ENCODE results near the gene EXT2. TPM values are rescaled to one million over a fixed set of nuclear protein-coding genes. Genes with fewer than 3 reads are reported as not detected.

EXT2 gene
- total and polyA plus RNA-seq, 2 donors, result 19.3 to 20.2 TPM

DNA sequence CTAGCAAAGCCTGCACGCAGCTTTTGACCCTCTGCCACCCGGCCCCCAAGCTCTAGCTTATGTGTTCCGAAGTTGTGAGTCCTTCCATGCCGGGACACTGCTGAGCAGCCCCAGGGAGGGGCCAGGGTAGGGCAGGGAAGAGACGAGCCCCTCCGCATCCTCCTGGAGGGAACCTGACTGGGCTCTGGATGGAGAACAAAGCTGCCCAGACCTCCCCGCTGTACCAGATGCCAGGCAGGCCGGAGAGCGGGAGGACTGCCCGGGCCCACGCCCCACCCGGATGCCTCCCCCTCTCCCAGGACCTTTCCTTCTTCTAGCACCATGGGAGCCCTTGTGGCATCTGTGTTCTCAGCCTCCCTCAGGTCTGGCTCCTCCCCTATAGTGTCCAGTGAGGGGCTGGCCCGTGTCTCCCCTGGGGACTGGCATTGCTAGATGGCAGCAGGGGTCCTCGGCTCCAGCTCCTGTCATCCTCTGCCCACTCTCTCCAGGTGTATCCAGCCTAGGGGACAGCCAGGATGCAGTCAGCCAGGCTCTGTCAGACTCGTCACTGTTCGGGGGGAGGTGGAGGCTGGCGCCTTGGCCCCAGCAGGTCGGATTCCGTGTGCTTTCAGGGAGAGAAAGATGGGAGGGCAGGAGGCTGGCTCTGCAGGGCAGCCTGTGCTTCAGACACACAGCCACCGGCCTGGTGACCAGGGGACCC is 168.4 kb downstream of the EXT2 start:
- no peak for DNase-seq (ENCODE audit: low read depth in 6 of 9, low spot score in 9 of 9)
- H3K9me3 ChIP-seq (ENCODE audit: control insufficient read depth in 2 of 2, insufficient read depth in 1 of 2, low read length in 1 of 2), result no peaks in the 10 kb centered on the region
- H3K27me3 ChIP-seq (ENCODE audit: control insufficient read depth in 2 of 2, insufficient read depth in 1 of 2, low read length in 1 of 2), result no peaks in the 10 kb centered on the region
- no peak overlapping the region for H3K4me3 ChIP-seq (ENCODE audit: low read length in 2 of 2)
- H3K4me1 ChIP-seq (ENCODE audit: control insufficient read depth in 2 of 2, insufficient read depth in 2 of 2, low read length in 2 of 2), result no peaks in the 10 kb centered on the region
- H3K27ac ChIP-seq (ENCODE audit: low read depth in 1 of 2, low read length in 1 of 2), result no peak overlapping the region
- 90% methylated on average over 20 of the region's 20 CpGs for WGBS
- H3K36me3 ChIP-seq (ENCODE audit: control insufficient read depth in 2 of 2, insufficient read depth in 2 of 2, low read length in 1 of 2), result no peaks in the 10 kb centered on the region

DNA sequence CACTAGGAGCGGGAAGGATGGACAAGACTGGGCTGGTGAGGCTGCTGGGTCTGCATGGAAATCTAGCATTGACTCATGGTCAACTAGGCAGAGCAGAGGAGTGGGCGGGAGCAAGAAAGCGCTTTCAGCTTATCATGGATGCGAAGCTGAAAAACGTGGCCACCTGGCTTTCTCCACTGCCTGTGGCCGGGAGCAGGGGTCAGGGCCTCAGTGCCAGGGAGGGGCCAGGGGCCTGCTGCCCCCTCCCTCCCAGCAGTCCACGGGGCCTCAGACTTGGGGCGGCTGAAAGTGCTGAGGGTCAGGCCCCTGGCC is 168.9 kb downstream of the EXT2 start:
- 86% methylated on average over 8 of the region's 8 CpGs for WGBS
- H3K9me3 ChIP-seq (ENCODE audit: control insufficient read depth in 2 of 2, insufficient read depth in 1 of 2, low read length in 1 of 2), result no peaks in the 10 kb centered on the region

DNA sequence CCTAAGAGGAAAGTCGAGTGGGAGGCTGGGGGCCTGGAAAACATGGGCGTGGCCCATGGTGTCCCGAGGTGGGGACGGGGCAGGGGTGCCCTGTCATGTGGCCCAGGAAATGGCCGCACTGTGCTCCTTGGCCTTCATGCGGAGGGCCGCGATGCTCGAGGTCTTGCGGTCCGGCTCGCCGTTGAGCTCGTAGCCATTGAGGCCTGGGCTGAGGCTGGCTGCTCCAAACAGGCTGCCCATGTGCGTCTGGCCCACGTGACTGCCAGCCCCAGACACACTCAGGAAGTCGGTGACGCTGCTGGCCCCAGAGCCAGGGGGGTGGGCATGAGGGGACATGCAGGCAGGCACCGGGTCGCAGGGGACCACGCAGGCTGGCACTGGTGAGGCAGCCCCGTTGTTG is 169.3 kb downstream of the EXT2 start:
- 92% methylated on average over 22 of the region's 22 CpGs for WGBS
- Histone ChIP-seq H3K4me3 (ENCODE audit: low read length in 2 of 2) (no peak overlapping the region), H3K9me3 (ENCODE audit: control insufficient read depth in 2 of 2, insufficient read depth in 1 of 2, low read length in 1 of 2) (no peaks in the 10 kb centered on the region), H3K27ac (ENCODE audit: low read depth in 1 of 2, low read length in 1 of 2) (no peak overlapping the region), H3K27me3 (ENCODE audit: control insufficient read depth in 2 of 2, insufficient read depth in 1 of 2, low read length in 1 of 2) (no peaks in the 10 kb centered on the region), H3K4me1 (ENCODE audit: control insufficient read depth in 2 of 2, insufficient read depth in 2 of 2, low read length in 2 of 2) (no peaks in the 10 kb centered on the region), H3K36me3 (ENCODE audit: control insufficient read depth in 2 of 2, insufficient read depth in 2 of 2, low read length in 1 of 2) (no peaks in the 10 kb centered on the region)
- no peak for DNase-seq (ENCODE audit: low read depth in 6 of 9, low spot score in 9 of 9)

More for the DNA sequence above, 168.9 kb downstream of the EXT2 start:
- no peak overlapping the region for H3K4me3 ChIP-seq (ENCODE audit: low read length in 2 of 2)
- no peaks in the 10 kb centered on the region for H3K27me3 ChIP-seq (ENCODE audit: control insufficient read depth in 2 of 2, insufficient read depth in 1 of 2, low read length in 1 of 2)
- no peaks in the 10 kb centered on the region for H3K4me1 ChIP-seq (ENCODE audit: control insufficient read depth in 2 of 2, insufficient read depth in 2 of 2, low read length in 2 of 2)
- H3K36me3 ChIP-seq (ENCODE audit: control insufficient read depth in 2 of 2, insufficient read depth in 2 of 2, low read length in 1 of 2), result no peaks in the 10 kb centered on the region
- no peak overlapping the region for H3K27ac ChIP-seq (ENCODE audit: low read depth in 1 of 2, low read length in 1 of 2)
- no peak for DNase-seq (ENCODE audit: low read depth in 6 of 9, low spot score in 9 of 9)

DNA sequence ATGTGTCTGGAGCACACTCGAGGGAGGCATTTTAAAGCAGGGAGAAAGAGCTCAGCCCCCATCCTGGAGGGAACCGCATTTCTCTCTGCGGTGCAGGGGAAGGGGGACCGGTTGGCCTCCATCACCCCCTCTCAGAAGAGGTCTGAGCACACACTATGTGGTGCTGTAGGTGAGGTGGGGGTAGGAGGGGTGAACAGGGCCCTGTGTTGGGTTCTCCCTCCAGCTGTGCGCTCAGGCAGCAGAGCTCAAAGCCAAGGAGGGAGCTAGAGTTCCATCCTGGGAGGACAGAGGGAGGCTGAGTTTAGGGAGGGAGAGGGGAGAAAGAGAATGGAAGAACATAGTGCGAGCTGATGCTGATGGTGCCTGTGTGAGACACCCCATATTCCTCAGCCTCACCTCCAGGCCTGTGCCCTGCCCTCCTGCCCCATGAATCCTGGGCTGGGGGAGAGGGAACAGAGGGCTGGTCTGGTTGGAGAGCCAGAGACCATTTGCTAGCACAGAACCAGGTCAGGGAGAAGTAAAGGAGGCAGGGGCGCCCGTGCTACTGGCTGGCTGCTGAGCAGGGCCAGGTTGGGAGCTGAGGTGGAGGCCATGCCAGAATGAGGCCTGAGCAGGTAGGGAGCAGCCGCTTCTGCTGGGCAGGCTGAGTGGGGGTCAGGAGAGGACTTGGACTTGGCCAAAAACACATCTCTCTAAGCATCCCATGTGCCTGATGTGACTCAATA is 170.7 kb downstream of the EXT2 start:
- no peaks in the 10 kb centered on the region for H3K27me3 ChIP-seq (ENCODE audit: control insufficient read depth in 2 of 2, insufficient read depth in 1 of 2, low read length in 1 of 2)
- H3K27ac ChIP-seq (ENCODE audit: low read depth in 1 of 2, low read length in 1 of 2), result no peak overlapping the region
- H3K36me3 ChIP-seq (ENCODE audit: control insufficient read depth in 2 of 2, insufficient read depth in 2 of 2, low read length in 1 of 2), result no peaks in the 10 kb centered on the region
- DNase-seq (ENCODE audit: low read depth in 6 of 9, low spot score in 9 of 9), result no peak
- no peaks in the 10 kb centered on the region for H3K9me3 ChIP-seq (ENCODE audit: control insufficient read depth in 2 of 2, insufficient read depth in 1 of 2, low read length in 1 of 2)
- WGBS, result 88% methylated on average over 9 of the region's 9 CpGs
- H3K4me1 ChIP-seq (ENCODE audit: control insufficient read depth in 2 of 2, insufficient read depth in 2 of 2, low read length in 2 of 2), result no peaks in the 10 kb centered on the region
- no peak overlapping the region for H3K4me3 ChIP-seq (ENCODE audit: low read length in 2 of 2)

DNA sequence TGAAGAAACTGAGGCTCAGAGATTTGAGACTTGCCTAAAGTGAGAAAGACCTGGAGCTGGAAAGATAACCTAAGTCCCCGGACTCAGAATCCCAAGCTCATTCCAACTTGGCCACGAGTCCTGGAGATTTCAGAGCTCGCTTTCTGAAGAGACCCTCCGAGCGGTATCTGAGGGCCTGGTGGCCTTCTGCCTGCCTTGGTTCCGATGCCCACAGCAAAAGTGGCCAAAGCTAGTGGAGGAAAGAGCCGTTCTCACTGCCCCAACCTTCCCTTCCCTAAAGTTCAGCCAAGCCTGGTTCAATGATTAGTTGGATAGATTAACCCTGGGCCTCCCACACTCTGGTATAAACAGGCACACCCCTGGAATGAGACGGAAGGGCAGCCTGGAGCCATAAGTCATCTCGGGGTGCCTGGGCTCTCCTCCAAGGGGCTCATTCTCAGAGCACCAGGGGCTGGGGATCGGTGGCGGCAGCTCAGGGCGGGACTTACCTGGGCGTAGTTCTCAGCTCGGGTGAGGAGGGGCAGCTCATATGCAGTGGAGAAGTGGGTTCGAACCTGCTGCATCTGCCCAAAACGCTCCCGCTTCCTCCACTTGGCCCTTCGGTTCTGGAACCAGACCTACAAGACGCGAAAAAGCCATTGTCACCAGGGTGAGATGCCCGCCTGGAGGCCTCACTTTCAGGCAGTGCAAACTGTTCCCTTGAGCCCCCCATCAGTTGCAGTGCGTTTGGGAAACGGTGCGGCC is 171.7 kb downstream of the EXT2 start:
- no peak overlapping the region for H3K4me3 ChIP-seq (ENCODE audit: low read length in 2 of 2)
- no peak for DNase-seq (ENCODE audit: low read depth in 6 of 9, low spot score in 9 of 9)
- WGBS, result 95% methylated on average over 24 of the region's 24 CpGs

DNA sequence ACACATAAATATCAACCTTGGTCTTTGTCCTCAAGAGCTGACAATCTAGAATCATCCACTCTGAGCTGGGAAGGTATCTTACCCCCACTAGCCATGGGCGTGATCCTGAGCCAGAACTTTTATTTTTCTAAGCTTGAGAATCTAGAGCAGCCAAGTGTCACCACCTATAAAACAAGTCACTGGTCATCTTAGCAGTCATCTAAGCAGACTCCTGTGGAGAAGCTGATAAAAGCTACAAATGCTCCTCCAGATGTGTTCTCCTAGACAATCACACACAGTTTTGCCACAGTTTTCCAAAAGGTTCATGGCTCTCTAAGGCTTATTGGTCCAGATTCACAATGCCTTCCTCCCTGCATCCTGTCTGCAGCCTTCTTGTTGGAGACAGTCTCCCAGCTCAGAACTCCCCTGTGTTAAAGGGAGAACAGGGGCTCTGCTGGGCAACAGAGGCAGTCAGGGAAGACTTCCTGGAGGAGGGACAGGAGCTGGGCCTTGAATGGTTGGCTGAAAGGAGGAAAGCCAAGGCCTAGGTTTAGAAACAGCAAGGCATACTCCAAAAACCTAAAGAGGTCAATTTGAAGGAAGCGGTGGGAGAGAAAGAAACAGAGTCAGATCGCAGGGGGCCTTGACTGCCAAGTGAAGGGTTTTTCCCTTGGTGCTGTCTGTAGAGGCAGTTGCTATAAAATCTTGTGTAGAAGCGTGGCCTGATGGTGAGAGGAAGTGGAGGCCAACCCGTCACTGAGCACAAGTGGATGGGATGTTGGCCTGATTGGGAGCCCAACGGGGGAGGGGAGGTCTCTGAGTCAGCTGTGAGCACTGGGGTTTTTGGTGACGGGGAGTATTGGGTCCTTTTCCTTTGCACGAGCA is 172.5 kb downstream of the EXT2 start:
- Histone ChIP-seq H3K9me3 (ENCODE audit: control insufficient read depth in 2 of 2, insufficient read depth in 1 of 2, low read length in 1 of 2) (no peaks in the 10 kb centered on the region), H3K36me3 (ENCODE audit: control insufficient read depth in 2 of 2, insufficient read depth in 2 of 2, low read length in 1 of 2) (no peaks in the 10 kb centered on the region), H3K4me1 (ENCODE audit: control insufficient read depth in 2 of 2, insufficient read depth in 2 of 2, low read length in 2 of 2) (no peaks in the 10 kb centered on the region), H3K27me3 (ENCODE audit: control insufficient read depth in 2 of 2, insufficient read depth in 1 of 2, low read length in 1 of 2) (no peaks in the 10 kb centered on the region), H3K27ac (ENCODE audit: low read depth in 1 of 2, low read length in 1 of 2) (no peak overlapping the region), H3K4me3 (ENCODE audit: low read length in 2 of 2) (no peak overlapping the region)
- DNase-seq (ENCODE audit: low read depth in 6 of 9, low spot score in 9 of 9), result no peak
- 86% methylated on average over 8 of the region's 8 CpGs for WGBS

More for the DNA sequence above, 171.7 kb downstream of the EXT2 start:
- H3K4me1 ChIP-seq (ENCODE audit: control insufficient read depth in 2 of 2, insufficient read depth in 2 of 2, low read length in 2 of 2), result no peaks in the 10 kb centered on the region
- H3K27me3 ChIP-seq (ENCODE audit: control insufficient read depth in 2 of 2, insufficient read depth in 1 of 2, low read length in 1 of 2), result no peaks in the 10 kb centered on the region
- no peaks in the 10 kb centered on the region for H3K9me3 ChIP-seq (ENCODE audit: control insufficient read depth in 2 of 2, insufficient read depth in 1 of 2, low read length in 1 of 2)
- H3K36me3 ChIP-seq (ENCODE audit: control insufficient read depth in 2 of 2, insufficient read depth in 2 of 2, low read length in 1 of 2), result no peaks in the 10 kb centered on the region
- no peak overlapping the region for H3K27ac ChIP-seq (ENCODE audit: low read depth in 1 of 2, low read length in 1 of 2)

DNA sequence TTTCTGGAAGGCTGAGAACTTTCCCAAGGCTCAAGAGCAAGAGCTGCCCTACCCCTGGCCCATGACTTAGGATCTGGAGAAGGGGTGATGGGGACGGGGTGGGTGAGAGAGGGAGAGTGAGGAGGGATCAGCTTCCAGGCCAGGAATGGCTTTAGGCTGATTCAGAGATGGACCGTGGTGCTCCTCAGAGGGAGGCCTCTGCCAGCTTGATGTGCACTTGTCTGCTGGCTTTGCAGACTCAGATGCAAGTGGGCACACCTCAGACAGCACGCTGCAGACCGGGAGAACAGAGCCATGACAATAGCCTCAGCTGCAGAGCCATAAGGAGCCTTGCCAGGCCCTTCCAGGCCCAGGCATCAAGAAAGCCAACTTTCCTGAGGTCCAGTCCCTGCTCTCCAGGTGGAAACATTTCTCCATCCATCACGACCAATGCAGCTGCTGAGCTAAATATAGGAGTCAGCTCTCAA is 173.2 kb downstream of the EXT2 start:
- DNase-seq (ENCODE audit: low read depth in 6 of 9, low spot score in 9 of 9), result no peak
- H3K27ac ChIP-seq (ENCODE audit: low read depth in 1 of 2, low read length in 1 of 2), result no peak overlapping the region
- no peaks in the 10 kb centered on the region for H3K4me1 ChIP-seq (ENCODE audit: control insufficient read depth in 2 of 2, insufficient read depth in 2 of 2, low read length in 2 of 2)
- H3K36me3 ChIP-seq (ENCODE audit: control insufficient read depth in 2 of 2, insufficient read depth in 2 of 2, low read length in 1 of 2), result no peaks in the 10 kb centered on the region
- H3K9me3 ChIP-seq (ENCODE audit: control insufficient read depth in 2 of 2, insufficient read depth in 1 of 2, low read length in 1 of 2), result no peaks in the 10 kb centered on the region
- 92% methylated on average over 5 of the region's 5 CpGs for WGBS
- no peak overlapping the region for H3K4me3 ChIP-seq (ENCODE audit: low read length in 2 of 2)
- no peaks in the 10 kb centered on the region for H3K27me3 ChIP-seq (ENCODE audit: control insufficient read depth in 2 of 2, insufficient read depth in 1 of 2, low read length in 1 of 2)

DNA sequence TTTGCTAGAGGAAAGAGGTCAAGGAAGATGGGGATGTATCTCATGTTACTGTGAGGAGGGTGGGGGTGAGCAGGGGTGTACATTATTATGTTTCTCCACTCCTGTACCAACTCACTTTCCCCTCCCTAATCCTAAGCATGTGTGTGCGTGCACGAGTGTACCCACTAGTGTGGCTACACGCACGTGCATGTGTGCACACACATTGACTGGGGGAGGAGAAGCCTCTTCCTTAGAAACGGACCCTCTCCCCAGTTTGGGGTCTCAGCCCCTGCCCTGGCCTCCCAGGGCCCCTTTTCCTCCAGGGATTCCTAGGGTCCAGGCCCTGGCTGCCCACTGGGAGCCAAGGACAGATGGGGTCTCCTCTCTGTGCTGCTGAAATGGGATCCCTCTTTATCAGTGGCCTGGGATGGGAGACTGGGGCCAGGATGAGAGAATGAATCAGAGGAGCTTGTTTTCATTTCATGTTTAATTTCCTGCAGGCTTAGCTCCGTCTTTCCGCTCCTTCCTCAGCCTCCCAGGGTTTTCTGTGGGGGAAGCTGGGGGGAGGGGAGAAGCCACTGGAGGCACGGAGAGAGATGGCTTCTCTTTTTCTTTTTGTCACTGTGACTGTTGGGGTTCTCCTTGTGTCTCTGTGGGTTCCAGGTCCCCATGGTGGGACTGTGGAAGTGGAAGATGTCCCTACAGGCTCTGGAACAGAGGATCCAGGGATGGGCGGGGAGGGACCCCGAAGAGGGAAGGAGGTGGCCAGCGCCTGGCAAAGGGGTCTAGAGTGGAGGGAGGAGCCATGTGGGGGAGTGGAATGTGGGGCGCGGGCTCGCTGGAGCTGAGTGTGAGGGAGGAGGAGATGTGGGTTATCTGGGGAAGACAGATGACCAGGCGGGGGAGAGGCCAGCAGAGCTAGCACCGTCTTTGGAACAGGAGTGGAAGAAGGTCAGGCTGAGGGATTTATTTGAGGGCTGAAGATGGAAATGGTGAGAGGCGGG is 174.2 kb downstream of the EXT2 start:
- no peaks in the 10 kb centered on the region for H3K4me1 ChIP-seq (ENCODE audit: control insufficient read depth in 2 of 2, insufficient read depth in 2 of 2, low read length in 2 of 2)
- DNase-seq (ENCODE audit: low read depth in 6 of 9, low spot score in 9 of 9), result no peak
- H3K27ac ChIP-seq (ENCODE audit: low read depth in 1 of 2, low read length in 1 of 2), result no peak overlapping the region
- H3K9me3 ChIP-seq (ENCODE audit: control insufficient read depth in 2 of 2, insufficient read depth in 1 of 2, low read length in 1 of 2), result no peaks in the 10 kb centered on the region
- 90% methylated on average over 17 of the region's 17 CpGs for WGBS
- H3K4me3 ChIP-seq (ENCODE audit: low read length in 2 of 2), result no peak overlapping the region
- H3K27me3 ChIP-seq (ENCODE audit: control insufficient read depth in 2 of 2, insufficient read depth in 1 of 2, low read length in 1 of 2), result no peaks in the 10 kb centered on the region
- no peaks in the 10 kb centered on the region for H3K36me3 ChIP-seq (ENCODE audit: control insufficient read depth in 2 of 2, insufficient read depth in 2 of 2, low read length in 1 of 2)

Measured in thymus (tissue), 11 donors.